Measurements from ENCODE around the gene WDR70. TPM values are rescaled to one million over a fixed set of nuclear protein-coding genes. Genes with fewer than 3 reads are reported as not detected.

Gene WDR70
- total and polyA plus RNA-seq, 2 of the 8 experiments (the other 6 are each of a cell fraction or from before 2014, with no cell fraction given) = 10.6 to 37.4 TPM

- H3K79me2 ChIP-seq (ENCODE audit: control insufficient read depth in 1 of 2, insufficient read depth in 2 of 2, low read length in 2 of 2) = no peaks in the 10 kb centered on the region
- FAIRE-seq (no peak), DNase-seq (ENCODE audit: low read depth in 1 of 2, low spot score in 2 of 2) (no peak)
- no peak overlapping the region for H3K4ac ChIP-seq (replicated peaks; ENCODE audit: insufficient read length, low read depth, low read length)
- H2AFZ ChIP-seq (ENCODE audit: low read length) = no peak overlapping the region
- H3K27me3 ChIP-seq (replicated peaks in 1 of 4; ENCODE audit: control insufficient read depth in 3 of 4, extremely low read depth in 1 of 4, insufficient read depth in 3 of 4, low read length in 3 of 4) = no peaks in the 10 kb centered on the region
- H2BK15ac ChIP-seq (ENCODE audit: low read length) = no peak overlapping the region
- no peaks in the 10 kb centered on the region for H3K79me1 ChIP-seq (ENCODE audit: low read depth, low read length)
- no peak overlapping the region for H4K5ac ChIP-seq (ENCODE audit: insufficient read length, low read depth, low read length)
- H3K4me1 ChIP-seq (replicated peaks in 1 of 4; ENCODE audit: control insufficient read depth in 3 of 4, insufficient read depth in 4 of 4, low read length in 3 of 4) = no peaks in the 10 kb centered on the region
- H3K36me3 ChIP-seq (ENCODE audit: control insufficient read depth in 2 of 4, insufficient read depth in 4 of 4, low read length in 3 of 4) = no peaks in the 10 kb centered on the region
- H3K18ac ChIP-seq (ENCODE audit: extremely low read depth, low read length) = no peak overlapping the region
- no peak overlapping the region for H3K23ac ChIP-seq (ENCODE audit: insufficient read length)
- H2BK12ac ChIP-seq (ENCODE audit: low read depth, low read length) = no peak overlapping the region
- no peak overlapping the region for H4K8ac ChIP-seq (ENCODE audit: extremely low read depth, insufficient read depth, low read length)
- H3K23me2 ChIP-seq (ENCODE audit: low read depth, low read length) = no peaks in the 10 kb centered on the region
- 94% methylated on average over 7 of the region's 7 CpGs; no CpG with 5 or more reads in 1 of the 2 experiments for WGBS, 2 experiments (ENCODE audit: extremely low coverage in 1 of 2, insufficient coverage in 1 of 2, insufficient read length in 1 of 2, insufficient replicate concordance in 2 of 2, low coverage in 1 of 2, low lambda C conversion rate in 2 of 2, missing lambda C conversion rate in 1 of 2)
- no peak overlapping the region for H4K91ac ChIP-seq (replicated peaks; ENCODE audit: insufficient read length, low read length)
- peaks cover 9 to 14% of the 10 kb centered on the region in 2 experiments; a peak in 3 of 4 replicates for H3K9me3 ChIP-seq (ENCODE audit: insufficient read depth in 2 of 2, low read depth in 1 of 2, low read length in 1 of 2)
- H2BK5ac ChIP-seq (ENCODE audit: low read depth, low read length) = no peak overlapping the region
- no peak overlapping the region for H2AK5ac ChIP-seq (ENCODE audit: low read depth, low read length)
- H2BK20ac ChIP-seq (ENCODE audit: low read length) = no peak overlapping the region
- H3K27ac ChIP-seq (ENCODE audit: low read depth, low read length) = no peak overlapping the region
- no peak overlapping the region for H2BK120ac ChIP-seq (replicated peaks; ENCODE audit: low read depth, low read length)
- H3K14ac ChIP-seq (ENCODE audit: insufficient read length) = no peak overlapping the region
- H4K20me1 ChIP-seq (replicated peaks in 1 of 2; ENCODE audit: control insufficient read depth in 1 of 2, insufficient read depth in 2 of 2, low read length in 2 of 2) = no peaks in the 10 kb centered on the region
- H3K9ac ChIP-seq (replicated peaks in 1 of 4; ENCODE audit: extremely low read depth in 1 of 4, low read depth in 3 of 4, low read length in 3 of 4) = no peak overlapping the region
- no peak overlapping the region for H3K4me3 ChIP-seq (ENCODE audit: extremely low read depth in 1 of 4, insufficient read depth in 2 of 4, low read depth in 3 of 4, low read length in 4 of 4)
- POLR2A ChIA-PET (ENCODE audit: partially characterized antibody) = no interaction called here
- no peak overlapping the region for H3K56ac ChIP-seq (replicated peaks; ENCODE audit: insufficient read length, low read depth, low read length)
- H3K4me2 ChIP-seq (ENCODE audit: insufficient read depth in 1 of 2, low read depth in 2 of 2, low read length in 2 of 2) = no peak overlapping the region
- CTCF ChIA-PET (ENCODE audit: partially characterized antibody) = interaction anchor here (0.6 to 5.0 kb wide), 12 partner anchors 9 to 495 kb away, joined by 3 to 42 read pairs (median 3); no protein-coding TSS in a partner anchor
- no peak for TF ChIP-seq FOSL1 (IDR thresholded peaks at IDR 0.05; ENCODE audit: insufficient read depth, low read depth, low read length)
- no peak for TF ChIP-seq SIRT6 (IDR thresholded peaks at IDR 0.05; ENCODE audit: low read length)
- no peak for TF ChIP-seq KDM4A (IDR thresholded peaks at IDR 0.05; ENCODE audit: low read depth, low read length, severe bottlenecking)
- TF ChIP-seq ATF3 (IDR thresholded peaks at IDR 0.05; ENCODE audit: insufficient read depth, low read depth, low read length) = no peak
Observed at GRCh38 chr5:37776826-37777225, 397.7 kb downstream of the WDR70 start.
